HG03442 (cell line): ENCODE data around the gene CPSF3.

Experiments used
- ATAC-seq: cut with Tn5 transposase; IDR thresholded peaks from one replicate; pipeline ENCODE4 v1.9.1; 2021; ENCODE audit warnings: mild to moderate bottlenecking, moderate library complexity; ENCODE audit not compliant: unreplicated experiment

The CPSF3 gene

DNA sequence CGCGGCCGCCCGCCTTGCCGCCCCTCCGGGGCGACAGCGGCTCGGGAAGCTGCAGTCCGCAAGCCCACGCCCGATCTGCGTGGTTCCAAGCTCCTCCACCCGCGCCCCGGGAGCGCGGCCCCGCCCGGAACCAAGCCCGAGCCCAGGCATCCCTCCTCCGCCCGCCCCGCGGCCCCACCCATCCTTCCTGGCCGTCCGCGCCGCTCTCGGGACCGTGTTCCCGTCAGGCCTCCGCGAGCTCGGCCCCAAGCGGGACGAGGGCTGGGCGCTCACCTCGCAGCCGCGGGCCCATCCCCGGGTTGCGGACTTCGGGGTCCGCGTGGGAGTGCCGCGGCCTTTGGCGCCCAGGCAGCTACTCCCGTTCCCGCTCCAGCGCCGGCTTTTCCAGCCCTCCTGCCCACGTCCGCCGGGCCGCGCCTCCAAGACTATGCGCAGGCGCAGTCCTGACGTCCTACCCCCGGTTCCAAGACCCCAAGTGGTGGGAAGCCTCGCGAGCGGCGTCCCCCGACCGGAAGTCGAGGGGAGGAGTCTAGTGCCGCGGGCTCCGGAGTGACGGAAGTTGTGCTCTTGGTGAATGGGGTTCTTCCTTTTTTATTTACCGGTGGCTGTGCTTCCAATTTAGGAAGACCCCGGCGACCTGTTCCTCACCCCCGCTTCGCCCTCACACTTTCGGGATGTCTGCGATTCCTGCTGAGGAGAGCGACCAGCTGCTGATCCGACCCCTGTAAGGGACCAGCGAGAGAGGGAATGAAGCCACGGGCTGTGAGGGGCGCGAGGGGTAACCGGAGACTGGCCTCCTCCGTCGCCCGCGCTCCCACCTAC, at the start of gene CPSF3, which contains the start of gene ITGB1BP1:
CPSF3 (plus strand) TSS at position 555 of the 822 bp plus-strand sequence; CDS start at position 675, 120 bp downstream.
ITGB1BP1 (minus strand) TSS at position 429 of the 822 bp plus-strand sequence. CDS start 4,831 bp downstream, outside the sequence.
- peak; percentile 78 for ATAC-seq

DNA sequence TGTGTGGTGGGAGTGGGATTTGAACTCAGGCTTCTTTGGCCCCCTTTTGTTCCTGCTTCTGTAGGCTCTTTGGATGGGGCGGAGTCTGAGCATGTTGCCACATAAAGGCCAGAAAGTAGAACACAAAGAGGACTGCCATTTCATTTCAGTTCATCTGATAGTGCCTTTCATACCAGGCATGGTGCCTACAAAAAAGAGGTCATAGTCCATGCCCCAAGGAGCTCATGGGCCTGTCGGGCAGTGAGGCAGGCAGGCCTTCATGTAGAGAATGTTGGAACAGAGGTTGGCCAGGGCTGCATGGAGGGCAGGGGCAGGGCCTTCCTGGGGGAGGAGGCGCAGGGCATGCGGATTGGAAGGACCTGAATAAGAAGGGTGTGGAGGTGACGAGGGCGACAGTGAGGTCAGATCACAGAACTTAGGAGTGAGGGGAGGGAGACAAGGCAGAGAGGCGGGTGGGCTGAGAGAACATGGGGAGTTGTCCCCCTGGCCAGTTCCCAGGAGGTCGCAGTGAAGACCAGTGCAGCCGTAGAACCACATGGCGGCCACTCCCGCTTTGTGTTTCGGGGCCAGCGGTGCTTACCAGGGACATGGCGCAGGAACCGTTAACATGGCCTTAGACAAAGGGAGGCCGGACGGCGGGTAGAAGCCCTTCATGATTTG, 49.3 kb upstream of the CPSF3 start:
- ATAC-seq: no peak

DNA sequence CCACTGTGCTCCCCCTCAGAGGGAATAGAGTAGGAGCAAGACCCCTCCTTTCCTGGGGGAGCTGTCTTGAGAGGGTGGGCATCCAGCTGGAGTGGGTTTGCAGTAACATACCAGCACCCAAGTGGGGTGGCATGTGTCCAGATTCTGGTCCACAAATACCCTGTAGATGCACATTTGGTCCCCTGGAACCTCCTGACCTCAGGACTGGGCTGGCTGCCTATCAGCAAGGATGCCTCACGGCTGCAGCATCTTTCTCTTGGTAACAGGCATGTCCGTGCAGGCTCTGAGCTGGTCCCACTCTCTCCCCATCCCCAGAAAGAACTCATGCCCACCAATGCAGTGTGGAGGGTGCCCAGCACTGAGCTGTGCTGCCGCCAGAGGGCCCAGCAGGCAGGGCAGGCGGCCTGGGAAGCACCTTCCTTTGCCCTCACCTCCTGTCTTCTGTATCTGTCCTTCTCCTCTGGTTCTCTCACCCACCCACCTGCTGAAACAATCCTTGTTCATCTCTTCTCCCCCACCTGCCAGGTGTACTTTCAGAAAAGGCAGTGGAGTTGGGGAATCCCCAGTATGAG, 47.5 kb upstream of the CPSF3 start:
- ATAC-seq: no peak

DNA sequence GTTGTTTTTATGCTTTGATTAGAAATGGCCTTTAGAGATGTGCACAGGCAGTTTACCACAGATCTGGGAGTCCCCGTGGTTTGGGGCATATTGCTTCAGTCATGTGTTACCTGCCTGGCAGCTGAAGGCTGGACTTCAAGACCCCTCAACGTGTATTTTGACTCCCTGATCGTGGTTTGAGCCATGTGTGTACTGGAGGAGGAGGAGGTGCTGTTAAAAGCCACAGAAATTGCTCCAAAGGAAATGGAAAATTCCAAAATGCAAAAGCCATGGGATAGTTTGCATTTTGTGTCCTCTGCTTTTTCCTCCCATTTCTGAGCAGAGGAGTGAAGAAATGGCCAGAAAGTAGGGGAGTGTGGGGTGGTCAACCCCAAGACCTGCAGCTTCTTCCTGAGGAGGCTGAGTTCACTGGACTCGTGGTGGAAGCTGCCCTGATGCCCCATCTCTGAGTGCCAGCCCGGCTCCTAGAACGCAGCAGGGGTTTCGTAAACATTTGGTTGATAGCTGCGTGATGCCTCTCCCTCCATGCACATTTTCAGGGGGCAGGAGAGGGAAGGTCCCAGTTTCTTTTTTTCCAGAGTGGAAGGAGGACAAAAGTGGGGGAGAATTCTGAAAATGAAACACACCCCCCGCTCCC, 45.9 kb upstream of the CPSF3 start:
- no peak for ATAC-seq

DNA sequence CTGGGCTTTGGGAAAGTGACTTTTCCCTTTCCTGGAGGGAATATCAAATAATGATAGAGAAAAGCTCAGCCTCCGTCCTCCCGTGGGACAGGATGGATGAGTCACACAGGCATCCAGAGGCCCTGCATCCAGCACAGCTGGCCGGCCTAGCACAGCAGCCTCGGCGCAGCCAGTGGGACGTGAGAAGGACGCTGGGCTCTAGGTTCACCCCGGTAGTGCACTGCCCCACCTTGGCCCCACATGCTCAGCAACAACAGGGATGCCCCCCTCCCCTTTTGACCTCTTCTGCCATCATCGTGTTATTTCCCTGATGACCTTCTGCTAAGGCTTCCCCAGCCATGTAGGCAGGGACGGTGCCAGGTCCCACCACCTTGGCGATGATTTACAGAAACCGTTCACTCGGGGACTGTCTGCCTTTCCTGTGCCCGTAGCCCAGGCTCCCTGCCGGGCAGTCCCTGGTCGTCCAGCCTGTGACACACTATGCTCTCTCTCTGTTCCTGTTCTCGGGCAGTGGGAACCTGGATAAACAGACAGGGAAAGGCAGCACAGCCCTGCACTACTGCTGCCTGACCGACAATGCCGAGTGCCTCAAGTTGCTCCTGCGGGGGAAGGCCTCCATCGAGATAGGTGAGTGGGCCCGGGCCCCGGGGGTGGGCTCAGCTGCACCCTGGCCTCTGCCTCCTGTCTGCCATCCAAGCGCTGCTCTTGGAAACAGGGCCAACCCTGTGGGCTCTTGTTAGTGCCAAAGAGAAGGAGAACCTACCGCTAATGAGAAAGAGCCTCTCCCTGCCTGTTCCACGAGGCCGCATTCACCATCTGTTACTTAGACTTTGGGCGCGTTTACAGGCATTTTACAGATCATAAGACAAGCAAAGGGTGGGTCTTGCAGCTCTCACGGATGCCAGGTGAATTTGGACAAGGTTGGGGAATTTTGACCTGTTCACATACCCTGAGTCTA, 44.7 kb upstream of the CPSF3 start:
- no peak for ATAC-seq

DNA sequence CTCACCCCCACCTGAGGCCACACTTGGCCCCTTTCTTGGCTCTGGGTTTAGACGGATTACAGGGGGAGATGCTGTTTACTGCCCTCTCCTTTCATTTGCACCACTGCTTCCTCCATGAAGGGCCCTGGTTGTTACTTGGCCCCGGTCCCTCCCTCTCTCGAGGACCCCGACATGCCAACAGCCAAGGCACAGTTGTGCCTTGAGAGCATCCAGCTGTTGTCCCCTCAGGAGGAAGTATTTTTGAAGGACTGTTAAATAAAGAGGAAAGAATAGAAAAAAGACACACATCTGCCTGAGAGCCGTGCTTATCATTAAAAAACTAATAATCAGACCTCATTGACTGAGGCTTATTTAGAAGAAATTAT, 44.1 kb upstream of the CPSF3 start:
- ATAC-seq: no peak

DNA sequence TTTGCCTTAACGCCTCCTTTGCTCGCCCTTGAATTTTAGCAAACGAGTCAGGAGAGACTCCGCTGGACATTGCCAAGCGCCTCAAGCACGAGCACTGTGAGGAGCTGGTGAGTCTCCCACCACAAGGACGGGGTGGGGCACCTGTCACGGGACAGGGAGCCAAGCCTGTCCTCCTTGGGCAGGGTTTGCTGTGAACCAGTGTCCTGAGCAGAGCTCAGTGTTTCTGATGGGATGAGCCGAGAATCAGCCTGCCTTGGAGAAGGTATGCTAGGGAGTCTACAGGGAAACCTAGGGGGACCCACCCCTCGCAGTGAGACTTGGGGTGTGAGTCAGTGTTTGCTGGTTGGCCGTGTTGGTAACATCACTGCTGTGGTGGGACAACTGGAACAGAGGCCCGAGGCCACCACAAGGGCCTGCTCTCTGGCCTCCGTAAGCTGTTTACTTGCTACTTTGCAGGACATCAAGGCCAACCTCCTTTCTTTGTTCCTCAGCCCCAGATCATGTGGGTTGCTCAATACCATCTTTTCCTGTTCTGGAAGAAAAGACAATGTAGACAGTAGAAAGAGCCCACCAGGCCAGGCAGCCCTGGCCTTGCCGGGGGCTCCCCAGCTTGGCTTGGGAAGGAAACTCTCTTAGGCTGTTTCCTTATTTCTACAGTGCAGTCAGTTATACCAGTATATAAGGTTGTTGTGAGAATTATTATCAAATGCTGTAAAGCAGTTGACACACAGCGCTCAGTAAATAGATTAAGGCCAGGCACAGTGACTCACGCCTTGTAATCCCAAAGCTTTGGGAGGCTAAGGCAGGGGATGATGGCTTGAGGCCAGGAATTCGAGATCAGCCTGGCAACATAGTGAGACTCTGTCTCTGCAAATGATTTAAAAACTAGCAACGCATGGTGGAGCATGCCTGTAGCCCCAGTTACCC, 42.5 kb upstream of the CPSF3 start:
- no peak for ATAC-seq

DNA sequence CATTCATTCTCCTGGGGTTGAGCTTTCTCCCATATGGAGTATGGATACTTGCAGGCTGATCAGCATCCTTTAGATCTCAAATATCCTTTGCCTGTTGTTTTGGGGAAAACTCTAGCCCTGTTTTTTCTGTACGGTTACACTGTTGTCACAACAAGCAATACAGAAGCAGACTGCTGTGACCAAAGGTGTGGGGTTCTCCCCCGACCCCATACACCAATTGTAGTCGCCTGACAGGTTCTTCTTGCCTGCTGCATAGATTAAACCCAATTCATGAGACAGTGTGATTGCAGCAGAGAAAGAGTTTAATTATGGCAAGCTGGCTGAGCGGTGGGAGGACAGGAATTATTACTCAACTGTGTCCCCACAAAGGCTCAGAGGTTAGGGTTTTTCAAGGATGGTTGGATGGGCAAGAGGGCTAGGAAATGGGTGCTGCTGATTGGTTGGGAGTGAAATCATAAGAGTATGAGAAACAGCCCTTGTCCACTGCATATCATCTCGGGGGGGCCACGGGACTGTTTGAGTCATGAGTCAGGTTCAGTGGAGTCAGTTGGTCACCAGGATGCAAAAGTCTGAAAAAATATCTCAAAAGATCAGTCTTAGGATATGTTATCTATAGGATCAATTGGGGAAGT, 40.7 kb upstream of the CPSF3 start:
- no peak for ATAC-seq

DNA sequence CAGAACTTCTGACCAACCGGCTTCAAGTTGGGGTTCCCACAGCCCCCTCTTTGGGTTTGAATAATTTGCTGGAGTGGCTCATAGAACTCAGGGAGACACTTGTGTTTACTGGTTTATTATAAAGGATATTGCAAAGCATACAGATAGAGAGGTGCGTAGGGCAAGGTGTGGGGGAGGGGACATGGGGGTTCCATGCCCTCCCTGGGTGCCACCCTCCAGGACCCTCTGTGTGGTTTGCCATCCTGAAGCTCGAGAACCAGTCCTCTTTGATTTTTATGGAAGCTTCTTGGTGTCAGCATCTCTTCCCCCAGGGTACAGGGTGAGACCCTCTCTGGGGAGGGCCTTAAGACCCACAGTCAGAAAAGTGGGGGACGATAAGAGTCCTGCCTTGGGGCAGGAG, 38.9 kb upstream of the CPSF3 start:
- no peak for ATAC-seq

DNA sequence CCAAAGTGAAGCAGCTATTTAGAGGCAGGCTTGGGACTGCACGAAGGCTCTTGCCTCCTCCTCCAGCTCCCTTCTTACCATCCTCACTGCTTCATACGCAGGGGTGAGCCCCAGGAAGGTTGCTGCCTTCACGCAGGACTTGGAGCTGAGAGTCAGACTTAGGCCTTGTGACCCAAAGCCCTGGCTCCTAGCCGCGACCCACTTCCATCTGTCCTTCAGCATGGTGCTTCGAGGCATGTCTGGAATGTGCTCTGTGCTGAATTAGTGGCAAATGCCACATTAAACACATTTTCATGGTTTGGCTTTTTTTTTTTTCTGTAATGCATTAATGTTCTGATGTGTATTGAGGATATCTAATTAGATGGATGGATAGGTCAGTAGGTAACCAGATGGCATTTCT, 37.6 kb upstream of the CPSF3 start:
- ATAC-seq: no peak

DNA sequence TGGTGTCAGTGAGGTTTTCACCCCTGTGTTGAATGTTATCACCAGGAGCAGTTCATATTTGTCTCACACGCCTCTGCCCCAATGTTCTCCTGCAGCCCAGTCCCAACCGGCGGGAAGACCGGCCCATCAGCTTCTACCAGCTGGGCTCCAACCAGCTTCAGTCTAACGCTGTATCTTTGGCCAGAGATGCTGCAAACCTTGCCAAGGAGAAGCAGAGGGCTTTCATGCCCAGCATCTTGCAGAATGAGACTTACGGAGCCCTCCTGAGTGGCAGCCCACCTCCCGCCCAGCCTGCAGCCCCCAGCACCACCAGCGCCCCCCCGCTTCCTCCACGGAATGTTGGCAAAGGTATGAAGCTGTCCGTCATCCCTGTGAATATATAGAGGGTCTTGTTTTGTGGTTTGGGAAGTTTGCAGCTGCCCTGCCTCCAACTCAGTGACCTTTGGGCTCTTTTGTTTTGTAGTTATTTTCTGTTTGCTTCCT, 35.2 kb upstream of the CPSF3 start:
- no peak for ATAC-seq

DNA sequence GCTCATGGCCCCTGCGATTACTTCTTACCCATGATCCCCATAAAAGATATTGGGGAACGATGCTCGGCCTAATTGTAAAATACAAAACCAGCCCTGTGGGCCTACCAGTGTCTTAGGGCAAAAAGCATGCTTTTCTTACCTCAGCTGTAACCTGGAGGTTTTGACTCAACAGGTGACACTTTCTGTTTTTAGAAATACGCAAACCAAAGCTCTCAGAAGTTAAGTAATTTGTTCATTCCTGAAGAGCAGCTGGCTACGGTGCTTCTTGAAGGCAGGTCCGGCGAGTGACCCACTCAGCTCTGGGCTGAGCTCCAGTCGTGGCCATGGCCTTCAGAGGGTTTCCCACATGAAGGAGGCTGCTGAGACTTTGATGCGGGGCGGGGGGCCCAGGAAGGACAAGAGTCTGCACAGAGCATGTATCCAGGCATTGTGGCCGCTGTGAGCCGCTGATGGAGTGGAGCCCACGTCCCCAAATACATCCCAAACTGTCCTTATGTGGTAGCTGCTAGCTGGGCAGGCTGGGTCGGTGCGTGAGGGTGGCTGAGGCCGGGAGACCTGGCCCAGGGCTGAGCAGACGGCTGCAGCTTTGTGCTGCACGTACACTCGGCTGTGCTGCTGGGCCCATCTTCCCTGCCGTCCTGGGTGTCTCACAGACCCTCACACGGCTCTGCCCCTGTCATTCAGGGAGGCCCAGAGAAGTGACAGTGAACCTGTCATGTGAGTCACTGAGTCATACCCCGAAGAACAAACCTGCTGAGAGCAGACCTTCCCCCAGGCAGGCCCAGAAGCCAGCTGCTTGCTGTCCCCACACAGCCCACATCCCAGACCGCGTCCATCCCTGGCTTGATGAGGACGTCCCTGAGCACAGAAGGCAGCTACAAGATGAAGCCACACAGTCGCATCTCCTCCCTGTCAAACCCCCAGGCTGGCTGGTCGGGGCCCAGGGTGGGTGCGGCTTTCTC, 34.2 kb upstream of the CPSF3 start:
- ATAC-seq: no peak

DNA sequence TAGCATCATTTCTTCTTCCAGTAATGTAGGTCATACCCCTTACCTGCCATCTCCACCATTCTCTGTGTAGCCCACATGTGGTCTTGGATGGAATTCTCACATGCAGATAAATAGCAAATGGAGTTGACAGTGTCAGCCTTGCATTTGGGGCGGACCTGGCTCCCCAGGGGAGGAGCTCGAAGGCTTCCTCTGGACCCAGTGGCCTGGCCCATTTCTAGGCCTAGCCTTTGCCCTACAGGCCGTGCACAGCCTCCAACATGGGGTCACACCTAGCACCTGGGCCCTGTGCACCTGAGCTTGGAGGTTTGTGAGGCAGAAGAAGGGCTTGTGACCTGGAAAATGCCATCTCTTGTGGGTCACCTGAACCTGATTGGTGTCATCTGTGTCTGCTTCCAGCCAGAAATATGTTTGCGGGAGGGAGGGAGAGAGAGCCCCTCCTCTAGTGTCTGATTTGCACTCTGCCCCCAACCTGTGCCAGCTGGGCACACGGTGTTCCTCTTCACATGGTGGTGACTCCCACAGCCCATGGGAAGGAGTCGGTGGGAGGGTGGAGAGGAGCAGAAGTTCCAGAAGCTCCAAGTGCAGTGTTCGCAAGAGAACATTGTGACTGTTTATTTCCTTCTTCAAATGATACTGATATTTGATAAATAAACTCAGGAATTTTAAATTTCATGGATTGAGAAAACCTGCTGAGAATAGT, 33.2 kb upstream of the CPSF3 start:
- ATAC-seq: no peak

DNA sequence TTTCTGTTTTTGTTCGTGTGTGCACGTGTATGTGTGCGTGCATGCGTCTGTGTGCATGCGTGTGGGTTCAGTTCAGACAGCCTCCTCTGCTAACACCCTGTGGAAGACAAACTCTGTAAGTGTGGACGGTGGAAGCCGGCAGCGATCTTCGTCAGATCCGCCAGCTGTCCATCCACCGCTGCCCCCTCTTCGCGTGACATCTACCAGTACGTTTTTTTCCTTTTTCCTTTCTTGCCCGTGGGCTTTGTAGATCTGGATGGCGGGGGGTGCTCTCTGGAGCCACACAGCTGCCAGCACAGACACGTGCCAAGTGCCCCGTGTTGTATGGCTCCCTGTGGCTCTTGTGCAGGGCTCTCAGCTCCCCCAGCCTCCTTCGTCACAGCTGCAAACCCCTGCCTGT, 32.5 kb upstream of the CPSF3 start:
- no peak for ATAC-seq

DNA sequence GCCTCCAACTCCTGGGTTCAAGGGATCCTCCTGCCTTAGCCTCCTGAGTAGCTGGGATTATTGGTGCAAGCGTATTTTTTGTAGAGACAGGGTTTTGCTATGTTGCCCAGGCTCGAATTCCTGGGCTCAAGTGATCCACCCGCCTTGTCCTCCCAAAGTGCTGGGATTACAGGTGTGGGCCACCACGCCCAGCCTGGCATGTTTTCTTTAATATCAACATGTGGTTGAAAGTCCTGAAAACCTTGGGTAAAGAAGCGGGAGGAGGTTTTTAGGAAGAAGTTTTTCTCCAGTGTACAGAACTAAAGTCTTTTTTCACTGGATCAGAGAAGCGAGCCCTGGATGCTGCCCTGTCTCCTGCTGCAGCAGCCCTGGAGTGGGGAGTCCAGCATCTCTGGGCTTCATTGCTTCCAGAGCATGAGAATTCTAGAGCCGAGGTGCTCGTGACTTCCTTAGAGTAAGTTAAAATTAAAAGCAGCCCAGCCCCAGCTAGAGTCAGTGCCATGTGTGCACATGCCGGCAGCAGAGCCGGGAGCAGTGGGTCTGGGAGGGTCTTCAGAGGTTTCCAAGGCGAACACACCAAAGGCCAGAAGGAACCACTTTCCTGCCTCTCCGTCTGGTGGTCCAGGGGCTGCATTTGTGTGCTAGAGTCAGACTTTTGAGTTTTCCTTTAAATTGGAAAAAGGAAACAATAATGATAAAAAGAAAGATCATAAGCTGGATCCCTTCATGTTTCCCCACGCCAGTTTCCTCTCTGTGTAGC, 31.3 kb upstream of the CPSF3 start:
- ATAC-seq: no peak
